GM18861 (cell line): ENCODE data around the gene PKNOX2.
A peak's percentile ranks its signal among the peaks of the same experiment; 100 is the strongest.

ENCODE experiments used
- ATAC-seq: cut with Tn5 transposase; IDR thresholded peaks from one replicate; pipeline ENCODE4 v1.9.1; 2021; ENCODE audit not compliant: unreplicated experiment

Gene PKNOX2

DNA sequence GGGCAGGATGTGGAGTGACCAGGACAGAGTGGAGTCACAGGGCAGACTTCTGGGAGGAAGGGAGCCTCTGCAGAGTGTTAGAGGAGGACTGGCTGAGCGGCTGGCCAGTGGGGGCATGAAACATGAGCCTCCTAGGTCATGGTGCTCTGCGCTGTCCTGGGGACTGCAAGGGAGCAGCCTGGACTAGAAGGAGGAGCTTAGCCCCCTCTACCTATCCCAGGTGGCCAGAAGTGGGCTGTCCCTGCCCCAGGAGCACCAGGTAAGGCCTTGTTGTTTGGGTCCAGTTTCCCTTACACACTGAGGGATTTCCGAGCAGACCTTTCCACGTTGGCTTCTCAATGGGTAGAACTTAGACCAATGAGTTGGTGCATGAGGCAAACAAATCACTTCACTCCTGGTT, 7.4 kb downstream of the PKNOX2 start:
- ATAC-seq, result no peak

DNA sequence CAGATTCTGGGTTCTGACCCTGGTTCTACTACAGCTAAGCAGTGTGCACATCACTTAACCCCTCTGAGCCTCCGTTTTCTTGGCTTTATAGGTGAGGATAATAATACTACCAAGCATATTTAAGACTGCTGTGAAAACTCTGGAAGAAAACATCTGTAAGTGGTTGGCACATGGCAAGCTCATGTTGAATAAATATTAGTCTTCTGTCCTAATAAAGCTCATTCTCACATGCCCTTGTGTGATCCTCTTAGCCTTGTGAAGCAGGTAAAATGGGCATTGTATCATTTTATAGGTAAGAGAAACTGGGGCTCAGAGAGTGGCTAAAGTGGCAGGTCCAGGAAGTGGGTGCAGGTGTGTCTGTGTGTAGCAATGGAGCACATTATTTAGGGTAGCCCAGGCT, 8.5 kb downstream of the PKNOX2 start:
- no peak for ATAC-seq

DNA sequence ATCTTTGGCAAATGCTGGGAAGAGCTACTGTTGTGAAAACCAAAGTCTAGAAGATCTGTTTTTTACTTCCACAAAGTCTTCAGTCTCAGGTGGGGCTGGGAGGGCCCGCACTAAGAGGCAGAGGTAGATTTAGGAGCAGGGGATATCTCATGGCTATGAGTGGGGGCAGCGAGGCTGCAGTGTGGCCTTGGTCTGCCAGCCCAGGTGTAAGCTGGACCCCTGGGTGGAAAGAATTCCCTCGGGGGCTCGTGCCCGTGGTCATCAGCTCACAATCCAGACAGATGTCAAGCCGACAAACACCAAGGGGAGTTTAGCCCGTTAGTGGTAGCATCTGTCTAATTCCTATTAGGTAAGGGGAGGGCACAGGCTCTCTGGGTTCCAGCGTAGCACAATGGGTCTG, 9.0 kb downstream of the PKNOX2 start:
- ATAC-seq, result no peak

DNA sequence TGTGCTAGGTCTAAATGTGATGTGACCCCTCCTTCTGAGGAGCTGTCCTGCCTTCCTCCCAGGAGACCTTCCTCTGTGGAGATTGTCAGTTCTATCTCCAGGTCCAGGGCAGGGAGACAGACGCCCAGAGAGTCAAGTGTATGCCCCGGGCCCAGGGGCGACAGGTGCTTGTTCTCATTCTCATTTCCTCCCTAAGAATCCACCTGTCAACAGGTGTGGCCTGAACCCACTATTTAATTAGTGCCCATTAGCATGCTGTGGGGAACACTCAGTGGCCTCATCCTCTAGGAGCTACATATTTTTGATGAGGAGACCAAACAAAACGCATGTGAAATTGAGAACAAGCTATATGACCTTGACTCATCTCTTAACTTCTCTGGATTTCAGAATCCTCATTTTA, 9.5 kb downstream of the PKNOX2 start:
- no peak for ATAC-seq

DNA sequence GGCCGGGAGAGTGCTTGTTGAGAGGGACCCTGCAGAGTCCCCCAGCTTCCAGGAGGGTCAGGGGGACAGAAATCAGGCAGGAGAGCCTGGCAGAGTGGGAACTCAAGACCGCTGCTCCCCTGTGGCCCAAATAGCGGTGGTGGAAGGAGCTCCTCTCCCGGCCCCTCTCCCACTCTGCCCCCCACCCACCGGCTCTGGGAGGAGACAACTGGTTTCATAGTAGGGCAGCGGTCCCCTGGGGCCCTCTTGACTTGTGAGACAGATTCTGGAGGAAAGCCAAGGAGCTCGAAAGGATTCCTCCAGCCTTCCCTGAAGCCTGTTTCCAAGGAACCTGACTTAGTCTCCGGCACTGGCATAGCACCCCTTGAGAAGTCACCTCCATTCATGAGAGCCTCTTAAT, 10.1 kb downstream of the PKNOX2 start:
- ATAC-seq, result no peak

DNA sequence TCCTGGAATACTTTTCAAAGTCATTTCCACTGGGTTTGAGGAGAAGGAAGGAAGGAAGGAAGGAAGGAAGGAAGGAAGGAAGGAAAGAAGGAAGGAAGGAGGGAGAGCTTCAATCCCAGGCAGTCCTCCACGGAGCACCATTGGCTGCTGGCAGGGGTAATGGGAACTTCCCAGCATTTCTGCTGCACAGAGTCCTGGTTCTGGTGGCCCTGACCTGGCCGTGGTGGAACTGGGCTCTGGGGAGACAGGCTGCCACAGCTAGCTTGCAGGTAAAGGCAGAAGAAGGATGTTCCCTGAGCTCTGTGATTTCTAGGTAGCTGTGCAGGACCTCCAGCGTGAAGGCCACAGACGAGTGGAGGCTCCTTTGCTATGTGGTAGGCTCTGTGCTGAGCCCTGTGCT, 10.6 kb downstream of the PKNOX2 start:
- ATAC-seq, result no peak

DNA sequence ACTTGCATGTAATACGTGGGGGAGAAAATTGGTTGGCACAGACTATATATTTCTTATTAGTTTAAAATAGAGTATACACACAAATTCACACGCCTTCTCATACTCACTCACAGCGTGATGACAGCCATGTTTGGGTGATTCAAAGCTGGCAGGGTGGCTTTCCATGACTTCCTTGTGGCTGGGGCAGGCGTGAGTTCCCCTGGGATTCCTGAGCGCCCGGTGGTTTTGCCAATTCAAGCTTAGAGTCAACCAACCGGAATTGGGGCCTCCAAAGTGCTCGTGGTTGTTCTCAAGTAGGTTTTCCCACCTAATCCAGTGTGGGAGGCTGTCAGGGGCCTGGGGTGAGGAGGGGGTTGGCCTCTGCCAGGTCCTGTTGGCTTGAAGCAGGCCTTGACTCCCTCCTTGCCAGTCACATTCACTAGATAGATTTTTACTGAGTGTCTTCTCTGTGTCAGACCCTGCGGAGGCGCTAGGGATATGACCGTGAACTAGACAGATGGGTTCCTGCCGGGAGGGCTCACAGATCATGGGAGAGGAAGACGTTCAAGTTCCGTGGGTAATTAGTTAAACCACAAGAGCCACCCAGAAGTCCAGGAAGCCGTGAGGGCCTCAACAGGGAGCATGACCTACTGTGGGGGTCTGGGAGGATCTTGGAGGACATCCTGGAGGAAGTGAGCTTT, 11.5 kb downstream of the PKNOX2 start:
- no peak for ATAC-seq

DNA sequence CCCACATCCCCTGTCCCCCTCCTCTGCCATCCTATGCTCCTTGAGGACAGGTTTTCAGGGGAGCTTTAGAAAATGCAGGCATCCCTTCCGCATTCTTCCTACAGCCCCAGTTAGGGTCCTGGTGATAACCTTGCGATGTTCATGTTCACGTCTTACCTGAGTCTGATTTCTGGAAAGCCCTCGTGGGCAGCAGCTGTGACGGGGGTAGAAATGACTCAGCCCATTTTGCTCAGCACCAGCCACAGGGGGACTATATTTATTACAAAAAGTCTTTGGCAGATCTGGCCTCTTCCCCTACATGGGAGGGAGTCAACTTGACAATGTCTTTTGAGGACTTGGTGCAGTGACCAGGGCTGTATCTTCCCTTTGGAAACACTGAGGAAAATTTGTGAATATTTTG, 12.3 kb downstream of the PKNOX2 start:
- peak; percentile 48 for ATAC-seq

DNA sequence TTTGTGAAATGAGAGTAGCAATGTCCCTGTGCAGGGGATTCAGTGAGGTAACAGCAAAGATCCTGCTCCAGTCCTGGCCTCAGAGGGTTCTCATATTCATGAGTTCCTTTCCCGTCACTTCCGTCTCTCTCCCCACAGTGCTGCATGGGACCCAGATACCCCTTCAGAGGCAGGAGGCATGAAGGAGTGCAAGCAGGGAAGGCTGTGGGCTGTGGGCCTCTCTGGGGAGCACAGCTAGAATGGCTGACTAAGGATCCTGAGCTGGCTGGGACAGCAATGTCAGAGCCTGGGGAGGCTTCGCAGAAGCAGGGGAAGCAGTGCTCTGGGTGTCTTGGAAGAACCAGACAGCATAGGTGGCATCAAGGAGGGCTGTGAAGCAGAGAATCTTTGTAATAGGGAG, 13.0 kb downstream of the PKNOX2 start:
- ATAC-seq, result no peak

DNA sequence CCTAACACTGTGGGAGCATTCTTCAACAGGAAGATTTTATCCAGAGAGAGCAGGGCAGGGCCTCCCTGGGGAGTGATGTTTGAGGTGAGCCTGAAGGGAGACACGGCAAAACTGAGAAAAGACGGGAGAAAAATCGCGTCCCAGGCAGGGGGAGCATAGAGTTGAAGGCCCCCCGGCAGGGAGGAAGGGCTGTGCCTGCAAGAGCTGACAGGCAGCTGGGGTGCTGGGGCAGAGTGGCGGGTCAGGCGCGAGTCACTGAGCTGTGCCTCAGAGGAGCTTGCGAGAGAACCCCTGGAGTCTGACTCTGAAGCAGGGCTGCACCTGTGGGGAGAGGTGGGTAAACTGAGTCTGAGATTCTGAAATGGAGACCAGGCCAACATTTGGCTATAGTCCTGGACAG, 14.8 kb downstream of the PKNOX2 start:
- no peak for ATAC-seq

DNA sequence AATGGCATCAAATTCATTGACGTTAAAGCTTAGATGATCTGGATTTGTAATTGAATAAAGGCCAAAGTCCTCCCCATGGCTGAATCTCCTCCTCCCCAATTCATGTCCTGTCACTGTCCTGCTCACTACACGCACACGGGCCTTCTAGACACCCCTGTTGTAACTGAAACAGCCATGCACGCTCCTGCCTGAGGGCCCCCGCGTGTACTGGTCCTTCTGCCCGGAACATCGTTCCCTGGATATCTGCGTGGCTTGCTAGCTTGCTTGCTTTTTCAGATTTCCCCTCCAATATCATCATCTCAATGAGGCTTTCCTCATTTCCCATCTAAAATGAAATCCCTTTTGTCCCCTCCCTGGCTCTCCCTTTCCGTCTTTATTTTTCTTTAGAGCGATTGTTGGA, 15.3 kb downstream of the PKNOX2 start:
- ATAC-seq, result no peak

DNA sequence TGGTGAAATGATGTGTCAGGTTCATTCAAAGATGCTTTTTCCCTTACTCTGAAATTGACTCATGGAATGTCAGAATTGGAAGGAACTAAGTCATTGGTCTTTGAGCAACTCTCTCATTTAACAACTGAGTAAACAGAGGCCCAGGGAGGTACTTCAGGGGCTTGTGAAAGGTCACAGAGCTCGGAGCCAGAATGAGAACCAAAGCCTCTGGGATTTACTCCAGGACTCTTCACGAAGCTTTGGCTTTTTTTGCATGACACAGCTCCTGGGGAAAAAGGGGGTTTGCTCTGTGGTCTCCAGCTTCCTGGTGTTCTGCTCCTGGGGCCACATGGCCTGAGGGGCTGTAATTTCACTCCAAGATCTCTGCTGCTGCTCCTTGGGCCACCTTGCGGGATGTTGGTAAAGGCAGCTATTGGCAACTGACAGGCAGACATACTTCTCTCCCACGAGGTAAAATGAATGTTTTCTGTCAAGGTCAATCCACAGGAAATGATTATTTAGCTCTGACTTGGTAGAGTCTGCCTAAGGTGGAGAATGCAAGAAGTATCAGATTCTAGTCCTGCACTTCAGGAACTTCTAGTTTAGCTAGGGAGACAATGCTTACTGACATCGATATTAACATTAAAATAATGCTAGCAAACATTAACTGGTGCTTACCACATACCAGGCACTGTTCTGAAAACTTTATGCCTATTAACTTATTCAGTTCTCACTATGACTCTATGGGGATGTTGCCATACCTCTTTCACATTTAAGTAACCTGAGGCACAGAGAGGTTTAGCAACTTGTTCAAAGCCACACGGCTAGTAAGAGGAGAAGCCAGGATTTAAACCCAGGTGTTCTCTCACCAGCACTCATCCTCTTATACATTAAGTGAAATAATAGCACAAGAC, 16.1 kb downstream of the PKNOX2 start:
- ATAC-seq, result peak; percentile 93

DNA sequence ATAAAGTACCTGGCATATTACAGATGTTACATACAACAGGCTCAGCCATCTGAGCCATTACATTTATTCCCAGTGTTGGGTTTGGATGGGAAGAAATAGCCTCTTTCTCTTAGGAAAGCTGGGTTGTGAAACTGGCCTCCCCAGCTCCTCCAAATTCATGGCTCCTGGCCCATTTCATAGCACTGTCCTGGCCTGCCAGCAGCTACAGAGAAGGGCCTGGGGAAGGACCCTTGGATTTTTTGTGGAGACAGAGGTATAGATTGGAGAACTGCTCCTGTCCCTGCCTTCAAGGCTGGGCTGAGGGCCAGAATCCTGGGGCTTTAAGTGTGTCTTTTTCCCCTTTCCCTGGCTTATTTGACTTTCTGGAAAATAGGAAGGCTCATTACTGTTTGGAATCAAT, 18.0 kb downstream of the PKNOX2 start:
- no peak for ATAC-seq

DNA sequence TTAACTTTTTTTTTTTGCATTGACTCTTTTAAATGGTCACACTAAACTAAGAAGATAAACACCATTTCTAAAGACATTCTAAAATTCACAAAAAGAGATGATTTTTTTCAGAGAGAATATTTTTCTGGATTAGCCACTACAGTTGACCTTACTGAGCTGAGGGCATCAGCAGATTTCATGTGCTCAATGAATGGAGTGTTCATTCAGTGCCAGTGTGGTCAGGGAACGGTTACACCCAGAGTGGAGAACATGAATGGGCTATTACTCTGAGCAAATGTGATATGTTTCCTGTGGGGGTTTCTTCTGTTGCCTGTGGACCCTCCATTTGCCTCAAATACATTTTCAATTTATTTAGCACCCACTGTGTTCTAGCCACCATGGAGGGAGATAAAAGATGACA, 19.1 kb downstream of the PKNOX2 start:
- no peak for ATAC-seq

DNA sequence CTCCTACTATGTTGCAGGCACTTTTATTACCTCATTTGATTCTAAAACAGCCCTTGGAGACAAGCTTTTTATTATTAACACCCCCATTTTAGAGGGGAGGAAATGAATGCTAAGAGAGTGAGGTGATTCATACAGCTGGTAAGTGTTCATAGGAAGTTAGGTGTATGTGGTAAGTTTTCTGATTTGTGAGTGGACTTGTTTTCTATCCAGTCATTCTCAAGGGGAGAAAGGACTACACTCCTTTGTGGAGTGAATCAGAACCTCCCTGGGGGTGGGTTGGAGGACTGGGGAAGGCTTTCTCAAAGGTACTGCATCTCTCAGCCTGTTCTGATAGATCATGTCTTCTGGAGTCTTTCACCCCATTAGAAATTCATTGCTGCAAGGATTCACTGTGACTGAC, 23.5 kb downstream of the PKNOX2 start:
- no peak for ATAC-seq

DNA sequence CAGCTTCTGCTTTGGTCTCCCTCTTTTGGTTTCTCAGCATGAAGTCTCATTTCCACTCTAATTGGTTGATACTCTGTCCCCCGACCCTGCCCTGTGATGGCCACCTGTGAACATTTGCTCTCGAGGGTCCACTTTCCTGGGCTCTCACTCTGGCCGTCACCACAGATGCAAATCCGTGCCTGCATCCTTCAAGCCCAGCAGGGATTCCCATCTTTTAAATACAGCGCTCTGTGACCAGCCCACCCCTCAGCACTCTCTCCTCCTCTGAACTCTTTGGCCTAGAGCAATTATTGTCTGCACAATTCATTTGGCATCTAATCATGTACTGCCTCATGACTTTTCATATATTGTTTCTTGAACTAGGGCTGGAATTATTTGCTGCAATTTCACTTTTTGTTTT, 26.0 kb downstream of the PKNOX2 start:
- ATAC-seq, result no peak

DNA sequence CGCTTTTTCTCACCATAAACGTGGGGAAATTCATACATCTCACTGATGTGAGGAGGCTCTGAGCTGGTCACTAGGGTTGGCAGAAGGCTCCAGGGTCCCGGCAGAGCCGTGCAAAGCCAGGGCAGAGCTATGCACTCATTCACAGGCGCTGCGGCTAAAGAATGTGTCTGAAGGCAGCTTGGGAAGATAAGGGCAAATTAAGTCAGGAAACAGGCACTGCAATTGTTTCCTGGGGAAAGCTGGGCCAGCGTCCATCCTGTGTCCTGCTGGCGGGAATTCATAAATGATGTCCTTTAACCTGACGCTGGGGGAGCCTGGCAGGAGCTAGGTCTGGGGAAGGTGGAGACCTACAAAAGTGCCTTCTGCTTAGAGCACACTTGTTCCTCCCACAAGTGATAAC, 27.6 kb downstream of the PKNOX2 start:
- no peak for ATAC-seq

DNA sequence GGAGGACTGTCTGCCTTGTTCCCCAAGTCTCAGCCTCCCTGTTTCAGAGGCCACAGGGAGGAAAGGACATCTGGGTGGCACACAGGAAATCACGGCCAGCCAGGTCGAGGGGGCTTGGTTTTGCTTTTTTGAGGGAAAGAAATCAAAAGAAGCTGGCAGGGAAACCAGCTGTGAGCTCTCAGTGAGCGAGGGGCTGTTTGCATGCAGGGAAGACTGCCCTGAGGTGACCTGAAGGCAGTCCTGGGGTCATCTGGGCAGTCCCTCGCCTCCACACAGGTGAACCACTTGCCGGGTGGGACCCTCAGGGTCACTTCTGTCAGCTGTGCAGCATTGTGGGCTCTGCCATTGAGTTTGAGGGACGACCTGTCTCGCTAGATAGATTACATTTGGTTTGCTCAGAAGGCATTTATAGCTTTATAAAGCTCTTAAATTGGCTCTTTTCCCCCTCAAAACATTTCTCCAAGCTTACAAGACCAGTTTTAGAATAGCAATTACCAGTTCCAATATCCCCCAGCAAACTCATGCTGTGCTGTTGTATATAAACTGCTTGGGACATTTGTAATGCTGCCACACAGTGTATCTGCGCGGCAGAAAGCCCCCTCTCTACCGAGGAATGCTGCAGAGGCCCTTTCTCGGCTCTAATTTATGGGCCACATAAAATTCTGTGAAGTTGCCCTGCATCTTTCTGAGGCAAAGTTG, 28.3 kb downstream of the PKNOX2 start:
- no peak for ATAC-seq

DNA sequence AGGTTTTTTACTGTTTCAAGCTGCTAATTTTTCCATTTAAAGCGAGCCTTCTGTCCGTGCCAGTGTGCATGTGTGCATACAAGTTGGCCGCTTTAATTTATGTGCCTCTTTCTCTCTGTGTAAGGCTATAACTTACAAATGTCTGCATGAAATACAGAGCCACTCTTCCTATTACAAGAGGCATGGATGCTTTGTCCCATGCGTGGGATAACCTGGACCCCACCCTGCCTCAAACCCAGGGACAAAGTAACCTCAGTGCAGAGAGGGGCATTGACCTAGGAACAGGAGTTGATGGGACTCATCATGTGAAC, 28.8 kb downstream of the PKNOX2 start:
- no peak for ATAC-seq

DNA sequence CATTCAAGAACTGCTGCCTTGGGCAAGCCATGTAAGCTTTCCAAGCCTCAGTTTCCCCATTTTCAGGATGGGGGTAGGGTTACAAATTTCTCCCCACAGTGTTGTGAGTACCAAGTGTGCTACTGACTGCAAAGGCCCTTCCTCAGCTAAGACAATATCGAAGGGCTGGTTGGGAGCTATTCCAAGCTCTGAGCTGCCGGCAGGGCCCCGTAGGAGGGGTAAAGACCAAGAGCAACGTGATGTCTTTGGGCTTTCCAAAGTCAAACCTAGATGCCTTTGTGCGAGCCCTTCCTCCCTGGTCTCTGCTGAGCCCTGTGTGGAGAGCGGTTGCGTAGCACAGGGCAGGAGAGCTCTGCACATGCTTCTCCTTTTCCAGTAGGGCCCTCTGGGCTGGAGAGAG, 29.3 kb downstream of the PKNOX2 start:
- ATAC-seq, result no peak

DNA sequence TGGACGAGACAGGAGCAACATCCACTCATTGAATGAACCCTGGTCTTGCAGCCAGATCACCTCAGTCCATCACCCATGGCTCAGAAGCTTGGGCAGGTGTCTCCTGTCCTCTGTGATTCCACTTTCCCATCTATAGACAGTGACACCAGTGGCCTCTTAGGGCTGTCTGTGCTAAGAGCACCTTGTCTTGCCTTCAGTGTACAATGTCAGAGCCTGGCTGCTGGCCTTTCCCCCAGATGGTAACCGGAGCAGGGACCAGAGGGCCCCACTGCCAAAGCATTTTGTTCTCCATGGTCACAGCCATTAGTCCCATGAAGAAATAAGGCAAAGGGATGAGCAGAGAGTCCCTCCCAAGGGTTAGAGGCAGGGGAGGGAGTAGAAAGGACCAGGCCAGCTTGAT, 35.4 kb downstream of the PKNOX2 start:
- ATAC-seq, result no peak

DNA sequence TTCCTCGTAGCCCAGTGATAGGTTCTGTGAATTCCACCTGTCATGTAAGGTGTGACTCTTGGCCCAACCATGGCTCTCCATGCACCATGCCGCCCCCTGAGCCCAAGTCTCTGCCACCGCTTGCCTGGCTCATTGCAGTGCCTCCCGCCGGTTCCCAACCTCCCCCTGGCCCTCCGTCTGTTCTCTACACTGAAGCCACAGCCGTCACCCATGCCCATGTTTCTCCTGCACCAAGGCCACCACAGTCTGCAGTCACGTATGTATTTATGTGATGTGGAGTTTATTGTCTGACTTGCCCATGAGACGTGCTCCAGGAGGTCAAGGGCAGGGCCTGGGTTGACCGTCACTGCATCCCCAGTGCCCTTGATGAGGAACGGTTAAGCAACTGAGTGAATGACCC, 35.9 kb downstream of the PKNOX2 start:
- no peak for ATAC-seq
